Measurements from ENCODE around the gene ATXN7.

ATXN7 gene

DNA sequence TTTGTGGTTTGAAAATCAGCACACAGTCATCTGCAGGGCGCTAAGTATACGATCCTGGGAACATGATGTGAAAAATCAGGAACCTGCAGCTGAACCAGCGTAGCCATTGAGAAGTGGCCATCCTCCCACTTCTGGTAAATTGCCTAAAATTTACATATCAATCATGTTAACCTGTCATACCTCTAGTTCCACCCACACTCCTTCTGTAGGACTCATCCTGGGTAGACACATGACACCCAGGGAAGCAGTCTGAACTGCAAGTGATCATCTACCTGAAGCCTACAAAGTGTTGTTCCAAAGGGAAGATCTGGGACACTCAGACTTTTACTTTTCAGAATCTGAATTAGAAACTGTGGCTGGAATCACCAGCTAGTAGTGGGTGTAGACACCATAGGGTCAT is 165.1 kb downstream of the ATXN7 start:
- DNase-seq: no peak

DNA sequence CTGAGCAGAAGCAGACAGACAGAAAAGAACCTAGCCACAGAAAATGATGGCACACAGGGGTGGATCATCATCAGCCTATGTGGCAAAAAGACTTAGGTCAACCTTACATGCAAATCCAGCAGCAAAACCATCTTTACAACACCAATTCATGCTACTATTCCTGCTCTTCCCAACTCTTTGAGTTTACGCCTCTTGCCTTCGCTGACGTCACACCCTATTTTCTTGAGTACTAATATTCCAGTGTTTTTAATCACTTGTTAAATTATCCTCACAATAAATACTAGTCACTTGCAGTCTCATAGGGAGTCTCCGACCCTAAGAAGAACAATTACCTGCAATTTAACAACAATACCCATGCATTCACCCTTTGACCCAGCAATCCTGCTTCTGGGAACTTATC is 165.6 kb downstream of the ATXN7 start:
- no peak for DNase-seq

DNA sequence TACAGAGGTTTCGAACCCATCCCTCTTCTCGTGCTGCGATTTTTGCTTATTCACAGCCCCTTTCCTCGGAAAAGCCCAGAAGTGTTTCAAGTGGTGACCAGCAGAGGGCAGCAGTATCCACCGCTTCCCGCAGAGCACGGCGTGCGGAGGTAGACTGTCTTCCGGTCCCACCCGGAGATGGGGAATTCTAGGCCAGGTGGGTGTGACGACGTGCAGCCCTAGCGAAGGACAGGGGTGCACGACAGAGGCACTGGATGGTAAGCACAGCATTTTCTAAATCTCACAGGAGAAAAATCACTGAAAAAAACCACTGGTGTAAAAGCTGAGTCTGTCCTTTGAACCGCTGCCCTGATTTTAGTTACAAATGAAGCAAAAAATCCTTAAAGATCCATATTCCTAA is 167.1 kb downstream of the ATXN7 start:
- peak; percentile 85 for DNase-seq

DNA sequence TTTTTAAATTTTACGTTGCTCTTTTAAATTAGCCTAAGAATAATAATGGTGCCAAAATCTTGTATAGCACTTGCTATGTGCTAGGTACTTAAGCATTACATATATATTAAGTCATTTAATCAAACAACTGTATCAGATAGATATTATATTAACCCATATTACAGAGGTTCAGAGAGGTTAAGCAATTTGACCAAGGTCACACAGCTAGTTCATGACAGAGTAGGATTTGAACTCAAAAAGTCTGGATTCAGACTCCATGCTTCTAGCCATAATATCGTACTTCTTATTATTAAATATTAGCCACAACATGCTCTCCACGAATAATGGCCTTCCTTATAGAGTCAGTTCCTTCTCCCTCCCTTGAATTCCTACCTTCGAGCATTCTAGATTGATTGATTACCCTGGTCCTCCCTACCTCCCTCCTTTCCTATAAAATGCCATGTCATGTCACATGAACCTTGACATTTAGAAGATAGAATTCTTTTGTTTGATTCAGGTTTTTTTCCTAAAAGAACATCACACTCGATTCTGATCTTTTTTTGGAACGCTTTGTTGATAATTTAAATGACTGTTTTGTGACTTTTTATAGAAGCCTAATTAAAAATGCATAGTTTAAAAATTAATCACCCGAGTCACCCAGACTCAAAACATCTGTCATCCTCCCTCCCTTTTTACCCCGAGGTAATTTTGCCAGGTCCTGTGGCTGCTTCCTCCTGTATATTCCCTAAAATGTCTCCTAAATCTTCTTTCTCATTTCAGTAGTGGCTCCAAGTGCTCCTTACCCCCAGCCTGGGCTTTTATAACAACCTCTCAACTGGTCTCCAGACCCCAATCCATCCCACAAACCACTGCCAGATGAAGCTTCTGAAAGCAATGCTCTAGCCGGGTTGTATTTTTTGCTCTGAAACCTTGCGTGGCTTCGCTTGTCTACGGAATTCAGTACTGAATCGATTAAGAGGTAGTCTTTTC is 168.2 kb downstream of the ATXN7 start:
- DNase-seq: no peak

GRCh38 chr3:64033069-64033468 is 169.4 kb downstream of the ATXN7 start:
- DNase-seq: no peak

DNA sequence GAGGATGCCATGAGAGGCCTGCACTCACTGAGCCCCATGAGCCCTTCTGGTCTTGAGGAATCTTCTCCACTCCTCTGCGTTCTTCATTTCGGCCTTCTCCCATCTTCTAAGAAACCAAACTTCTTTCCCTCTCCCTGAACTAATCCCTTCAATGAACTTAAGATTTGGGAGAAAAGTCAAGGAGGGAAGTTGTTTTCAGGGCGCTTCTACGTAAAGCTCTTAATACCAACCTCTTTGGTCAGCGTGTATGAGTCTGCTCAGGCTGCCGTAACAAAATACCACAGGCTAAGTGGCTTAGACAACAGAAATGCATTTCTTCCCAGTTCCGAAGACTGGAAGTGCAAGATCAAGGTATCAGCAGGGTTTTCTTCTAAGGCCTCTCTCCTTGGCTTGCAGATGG is 173.4 kb downstream of the ATXN7 start:
- no peak for DNase-seq

DNA sequence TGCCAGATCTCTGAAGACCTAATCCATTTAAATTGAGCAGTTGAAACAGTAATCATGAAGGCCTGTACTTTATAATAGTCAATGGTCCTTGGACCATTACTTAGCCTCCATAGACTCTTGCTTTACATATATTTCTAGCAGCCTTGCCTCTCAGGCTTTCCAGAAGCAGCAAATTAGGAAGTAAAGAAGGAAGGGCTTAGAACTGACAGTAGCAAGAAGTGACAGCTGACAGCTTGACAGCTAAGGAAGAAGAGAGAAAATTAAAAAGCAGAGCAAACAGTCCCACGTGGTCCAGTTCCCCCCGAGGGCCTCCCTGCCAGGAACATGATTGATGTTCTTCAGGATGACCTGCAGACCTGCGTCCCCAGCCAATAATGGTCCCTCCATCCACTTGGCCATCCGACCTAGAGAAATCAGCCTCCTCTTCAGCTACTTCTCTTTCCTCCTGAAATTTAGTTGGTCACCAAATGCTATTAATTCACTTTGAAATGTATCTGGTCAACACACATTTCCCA is 174.6 kb downstream of the ATXN7 start:
- no peak for DNase-seq

GRCh38 chr3:64039332-64039731 is 175.7 kb downstream of the ATXN7 start:
- no peak for DNase-seq

- DNase-seq: no peak
These were observed 176.5 kb downstream of the ATXN7 start for GRCh38 chr3:64039981-64040733.

GRCh38 chr3:64042952-64043351 is 179.3 kb downstream of the ATXN7 start:
- no peak for DNase-seq

DNA sequence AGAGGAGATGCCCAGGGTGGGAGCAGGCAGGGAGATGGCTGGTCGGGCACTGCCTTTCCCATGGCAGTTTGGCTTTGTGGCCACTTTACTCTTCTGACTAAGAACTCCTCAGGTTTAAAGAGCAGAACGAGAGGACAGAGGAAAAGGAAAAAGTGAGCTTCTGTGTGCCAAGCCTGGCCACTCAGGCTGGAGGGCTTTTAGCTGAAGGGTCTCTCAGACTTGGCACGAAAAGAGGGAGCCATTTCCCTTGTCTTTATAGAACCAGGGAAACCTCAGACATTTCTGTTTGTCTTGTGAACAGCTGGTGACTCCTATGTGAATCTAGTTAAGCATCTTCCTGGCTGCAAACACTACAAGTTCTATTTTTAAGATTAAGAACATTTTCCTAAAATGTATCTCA is 182.9 kb downstream of the ATXN7 start:
- no peak for DNase-seq

- DNase-seq: no peak
These were observed 183.4 kb downstream of the ATXN7 start for GRCh38 chr3:64046996-64047594.

- no peak for DNase-seq
These were observed 184.1 kb downstream of the ATXN7 start for GRCh38 chr3:64047787-64048186.

- DNase-seq: no peak
These were observed 185.0 kb downstream of the ATXN7 start for GRCh38 chr3:64048631-64049061.

GRCh38 chr3:64049136-64049535 is 185.5 kb downstream of the ATXN7 start:
- no peak for DNase-seq

DNA sequence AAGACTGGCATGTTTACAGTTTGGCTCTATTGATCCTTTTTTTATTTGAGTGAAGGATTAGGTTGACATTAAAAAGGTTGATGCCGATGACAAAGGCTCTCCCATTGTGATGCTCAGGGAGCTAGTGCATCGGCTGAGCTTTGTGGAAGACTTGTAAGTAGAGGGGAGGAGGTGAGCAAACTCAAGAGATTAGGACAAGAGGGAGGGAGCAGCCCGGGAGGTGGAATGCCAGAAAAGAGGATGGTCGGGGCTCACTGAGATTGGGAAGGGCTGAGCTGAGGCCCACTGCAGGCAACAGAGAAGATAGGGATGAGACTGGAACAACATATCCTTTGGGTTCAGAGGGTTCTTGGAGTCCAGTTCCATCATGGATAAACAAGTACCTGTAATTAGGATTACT is 186.2 kb downstream of the ATXN7 start:
- no peak for DNase-seq
